AG09319 (cell line): ENCODE measurements around the gene NOS1AP.

Source experiments
- DNase-seq: peaks from one replicate; pipeline ENCODE4 v3.0.0-alpha.2; 2010; ENCODE audit warnings: low read depth; ENCODE audit errors: extremely low read depth
- CTCF ChIP-seq: IDR thresholded peaks from 2 replicates; pipeline ENCODE4 v1.5.1; 2011; ENCODE audit warnings: low read depth, mild to moderate bottlenecking, inconsistent platforms, low read length, moderate library complexity

NOS1AP gene

GRCh38 chr1:162252214-162252613, 182.7 kb downstream of the NOS1AP start:
- no peak for TF ChIP-seq CTCF
- no peak for DNase-seq

- no peak for TF ChIP-seq CTCF
These were observed 184.3 kb downstream of the NOS1AP start for GRCh38 chr1:162253790-162254189.

GRCh38 chr1:162256287-162256686, 186.8 kb downstream of the NOS1AP start:
- TF ChIP-seq CTCF = no peak
- no peak for DNase-seq

More at GRCh38 chr1:162253790-162254189, 184.3 kb downstream of the NOS1AP start:
- DNase-seq = no peak

- TF ChIP-seq CTCF = no peak
- no peak for DNase-seq
These were observed 188.9 kb downstream of the NOS1AP start for GRCh38 chr1:162258394-162258793.

GRCh38 chr1:162259894-162260455, 190.5 kb downstream of the NOS1AP start:
- DNase-seq = no peak

GRCh38 chr1:162264108-162264507, 194.6 kb downstream of the NOS1AP start:
- no peak for TF ChIP-seq CTCF
- no peak for DNase-seq

More at GRCh38 chr1:162259894-162260455, 190.5 kb downstream of the NOS1AP start:
- TF ChIP-seq CTCF = no peak

GRCh38 chr1:162265983-162266382, 196.5 kb downstream of the NOS1AP start:
- no peak for TF ChIP-seq CTCF
- no peak for DNase-seq
